ENCODE measurements around the gene TCF4.

Gene TCF4

DNA sequence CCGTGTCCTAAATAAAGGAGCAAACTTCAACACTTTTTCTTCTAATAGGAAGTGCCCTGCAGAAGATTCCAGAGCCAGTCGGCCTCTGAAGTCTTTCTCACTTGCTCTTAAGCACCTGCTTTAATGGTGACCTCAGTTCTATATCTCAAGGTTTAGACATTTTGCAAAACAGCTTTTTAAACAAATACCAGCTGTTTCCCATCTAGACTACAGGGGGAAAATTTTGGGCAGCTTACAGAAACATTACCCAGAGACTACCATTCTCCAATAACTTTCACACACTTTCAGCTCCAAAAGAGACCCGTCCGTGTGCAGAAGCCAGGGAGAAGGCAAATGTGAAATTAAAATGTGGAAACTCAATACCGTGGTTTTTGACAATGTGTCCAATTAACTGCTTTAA lies 343.4 kb downstream of the TCF4 start:
- DNase-seq (ENCODE audit: low spot score), result no peak
- H3K4me1 ChIP-seq (ENCODE audit: insufficient read depth, poor library complexity, severe bottlenecking), result no peaks in the 10 kb centered on the region
- no peaks in the 10 kb centered on the region for H3K9me3 ChIP-seq (ENCODE audit: severe bottlenecking)
- H3K27ac ChIP-seq (ENCODE audit: poor library complexity, severe bottlenecking), result no peak overlapping the region
- H3K4me3 ChIP-seq (ENCODE audit: severe bottlenecking), result no peak overlapping the region
- H3K36me3 ChIP-seq (ENCODE audit: low read depth), result no peaks in the 10 kb centered on the region
- H3K27me3 ChIP-seq (ENCODE audit: insufficient read depth, poor library complexity, severe bottlenecking), result no peaks in the 10 kb centered on the region
- ATAC-seq (ENCODE audit: low read depth), result no peak
- TF ChIP-seq, protein P1, sequence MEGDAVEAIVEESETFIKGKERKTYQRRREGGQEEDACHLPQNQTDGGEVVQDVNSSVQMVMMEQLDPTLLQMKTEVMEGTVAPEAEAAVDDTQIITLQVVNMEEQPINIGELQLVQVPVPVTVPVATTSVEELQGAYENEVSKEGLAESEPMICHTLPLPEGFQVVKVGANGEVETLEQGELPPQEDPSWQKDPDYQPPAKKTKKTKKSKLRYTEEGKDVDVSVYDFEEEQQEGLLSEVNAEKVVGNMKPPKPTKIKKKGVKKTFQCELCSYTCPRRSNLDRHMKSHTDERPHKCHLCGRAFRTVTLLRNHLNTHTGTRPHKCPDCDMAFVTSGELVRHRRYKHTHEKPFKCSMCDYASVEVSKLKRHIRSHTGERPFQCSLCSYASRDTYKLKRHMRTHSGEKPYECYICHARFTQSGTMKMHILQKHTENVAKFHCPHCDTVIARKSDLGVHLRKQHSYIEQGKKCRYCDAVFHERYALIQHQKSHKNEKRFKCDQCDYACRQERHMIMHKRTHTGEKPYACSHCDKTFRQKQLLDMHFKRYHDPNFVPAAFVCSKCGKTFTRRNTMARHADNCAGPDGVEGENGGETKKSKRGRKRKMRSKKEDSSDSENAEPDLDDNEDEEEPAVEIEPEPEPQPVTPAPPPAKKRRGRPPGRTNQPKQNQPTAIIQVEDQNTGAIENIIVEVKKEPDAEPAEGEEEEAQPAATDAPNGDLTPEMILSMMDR (IDR thresholded peaks at IDR 0.05; ENCODE audit: poor library complexity, severe bottlenecking), result no peak

DNA sequence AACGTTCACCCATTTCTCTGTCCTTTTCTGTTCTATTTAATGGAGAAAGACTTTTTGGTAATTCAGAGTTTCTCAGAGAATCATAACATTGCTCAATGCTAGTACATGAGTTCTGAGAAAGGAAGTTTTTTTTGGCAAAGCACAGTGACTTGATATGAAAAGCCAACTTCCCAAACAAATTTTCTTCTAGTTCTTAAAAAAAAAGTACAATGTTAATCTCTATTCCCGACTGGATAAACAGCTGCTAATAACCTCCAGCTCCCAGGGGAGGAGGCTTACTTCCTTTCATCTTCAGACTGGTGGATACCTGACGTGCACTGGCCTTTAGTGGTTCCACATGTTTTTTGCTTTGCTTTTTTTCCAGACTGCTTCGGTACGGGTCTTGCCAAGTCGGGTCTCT lies 344.1 kb downstream of the TCF4 start:
- DNase-seq (ENCODE audit: low spot score) (no peak), ATAC-seq (ENCODE audit: low read depth) (no peak)
- Histone ChIP-seq H3K27me3 (ENCODE audit: insufficient read depth, poor library complexity, severe bottlenecking) (no peaks in the 10 kb centered on the region), H3K9me3 (ENCODE audit: severe bottlenecking) (no peaks in the 10 kb centered on the region), H3K36me3 (ENCODE audit: low read depth) (no peaks in the 10 kb centered on the region), H3K27ac (ENCODE audit: poor library complexity, severe bottlenecking) (no peak overlapping the region), H3K4me1 (ENCODE audit: insufficient read depth, poor library complexity, severe bottlenecking) (no peaks in the 10 kb centered on the region), H3K4me3 (ENCODE audit: severe bottlenecking) (no peak overlapping the region)
- TF ChIP-seq, protein P1 (IDR thresholded peaks at IDR 0.05; ENCODE audit: poor library complexity, severe bottlenecking), result no peak

DNA sequence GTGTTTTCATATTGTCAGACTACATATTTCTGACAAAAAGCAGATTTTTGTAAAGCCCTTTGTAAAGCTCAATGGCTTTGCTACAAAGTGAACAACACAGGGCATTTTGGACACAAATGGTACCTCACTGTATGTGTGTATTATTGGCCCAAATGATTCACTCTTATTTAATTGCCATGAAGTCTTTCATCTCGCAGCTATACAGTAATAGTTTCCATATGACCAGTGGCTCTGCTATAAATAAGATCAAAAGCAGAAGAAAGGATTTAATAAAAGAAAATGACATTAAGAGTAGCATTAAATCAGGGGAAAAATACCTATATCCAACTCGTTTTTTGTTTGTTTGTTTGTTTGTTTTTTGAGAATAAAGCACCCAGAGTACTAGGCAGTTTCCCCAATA lies 344.7 kb downstream of the TCF4 start:
- no peak for ATAC-seq (ENCODE audit: low read depth)
- DNase-seq (ENCODE audit: low spot score), result no peak
- Histone ChIP-seq H3K27ac (ENCODE audit: poor library complexity, severe bottlenecking) (no peak overlapping the region), H3K36me3 (ENCODE audit: low read depth) (no peaks in the 10 kb centered on the region), H3K27me3 (ENCODE audit: insufficient read depth, poor library complexity, severe bottlenecking) (no peaks in the 10 kb centered on the region), H3K9me3 (ENCODE audit: severe bottlenecking) (no peaks in the 10 kb centered on the region), H3K4me3 (ENCODE audit: severe bottlenecking) (no peak overlapping the region), H3K4me1 (ENCODE audit: insufficient read depth, poor library complexity, severe bottlenecking) (no peaks in the 10 kb centered on the region)
- TF ChIP-seq, protein P1 (IDR thresholded peaks at IDR 0.05; ENCODE audit: poor library complexity, severe bottlenecking), result no peak

DNA sequence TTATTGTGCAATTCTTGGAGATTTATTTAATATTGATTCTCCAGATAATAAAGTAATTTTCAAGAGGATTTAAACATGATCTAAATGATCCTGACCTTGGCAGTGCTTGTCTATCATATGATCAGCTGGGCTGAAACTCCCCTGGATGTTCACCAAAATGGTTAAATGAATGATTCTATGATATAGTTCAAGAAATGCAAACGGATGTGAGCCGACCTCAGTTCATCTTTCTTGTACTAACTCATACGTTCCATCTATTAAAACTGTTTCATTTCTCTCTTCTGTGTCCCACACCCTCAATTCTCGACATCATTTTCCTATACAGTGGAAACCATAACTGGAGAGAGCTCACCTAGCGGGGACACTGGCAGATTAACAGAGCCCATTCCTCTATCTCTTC lies 347.0 kb downstream of the TCF4 start:
- no peak for DNase-seq (ENCODE audit: low spot score)
- no peak overlapping the region for H3K4me3 ChIP-seq (ENCODE audit: severe bottlenecking)
- no peaks in the 10 kb centered on the region for H3K36me3 ChIP-seq (ENCODE audit: low read depth)
- no peaks in the 10 kb centered on the region for H3K4me1 ChIP-seq (ENCODE audit: insufficient read depth, poor library complexity, severe bottlenecking)
- TF ChIP-seq, protein P1 (IDR thresholded peaks at IDR 0.05; ENCODE audit: poor library complexity, severe bottlenecking), result no peak
- no peaks in the 10 kb centered on the region for H3K9me3 ChIP-seq (ENCODE audit: severe bottlenecking)
- no peaks in the 10 kb centered on the region for H3K27me3 ChIP-seq (ENCODE audit: insufficient read depth, poor library complexity, severe bottlenecking)
- H3K27ac ChIP-seq (ENCODE audit: poor library complexity, severe bottlenecking), result no peak overlapping the region
- ATAC-seq (ENCODE audit: low read depth), result no peak

DNA sequence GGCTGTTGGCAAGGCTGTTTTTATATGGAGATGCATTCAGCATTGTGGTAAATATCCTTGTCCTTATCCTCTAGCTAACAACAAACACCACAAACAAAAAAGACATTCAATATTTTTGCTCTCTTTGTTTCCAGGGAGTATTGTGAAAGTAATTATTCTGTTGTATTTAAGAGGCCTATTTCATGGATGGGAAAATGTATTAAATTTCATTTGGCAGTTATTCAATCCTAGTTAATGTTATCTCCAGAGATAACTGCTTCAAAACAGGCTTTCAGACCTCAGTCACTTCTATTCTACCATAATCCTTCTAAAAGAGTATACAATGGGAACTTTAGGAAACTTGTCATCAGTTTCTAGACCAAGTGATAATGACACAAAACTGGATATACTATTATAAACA lies 348.3 kb downstream of the TCF4 start:
- H3K4me3 ChIP-seq (ENCODE audit: severe bottlenecking), result no peak overlapping the region
- no peaks in the 10 kb centered on the region for H3K9me3 ChIP-seq (ENCODE audit: severe bottlenecking)
- ATAC-seq (ENCODE audit: low read depth) (no peak), DNase-seq (ENCODE audit: low spot score) (no peak)
- TF ChIP-seq, protein P1 (IDR thresholded peaks at IDR 0.05; ENCODE audit: poor library complexity, severe bottlenecking), result no peak
- no peaks in the 10 kb centered on the region for H3K36me3 ChIP-seq (ENCODE audit: low read depth)
- no peak overlapping the region for H3K27ac ChIP-seq (ENCODE audit: poor library complexity, severe bottlenecking)
- no peaks in the 10 kb centered on the region for H3K27me3 ChIP-seq (ENCODE audit: insufficient read depth, poor library complexity, severe bottlenecking)
- no peaks in the 10 kb centered on the region for H3K4me1 ChIP-seq (ENCODE audit: insufficient read depth, poor library complexity, severe bottlenecking)
